H1 (cell line): ENCODE data around the gene SCN3A. TPM values are rescaled to one million over a fixed set of nuclear protein-coding genes. Genes with fewer than 3 reads are reported as not detected.

ENCODE experiments used
- CTCF ChIA-PET: fragments of 300-600 bp; sonication (Branson Sonifier 250); formaldehyde crosslinking; loops from one replicate; lab custom pipeline; 2021; ENCODE audit not compliant: partially characterized antibody; lab: Charles Lee
- POLR2A ChIA-PET: fragments of 300-600 bp; sonication (Branson Sonifier 250); formaldehyde crosslinking; loops from one replicate; lab custom pipeline; 2021; ENCODE audit warnings: inconsistent platforms; ENCODE audit not compliant: partially characterized antibody; lab: Charles Lee
- DNase-seq, 2 experiments: peaks; one replicate each; pipeline versions ENCODE4 v3.0.0 to v3.0.0-alpha.2; 2010 to 2022; ENCODE audit warnings: low spot score in 2 of 2, low read depth in 1 of 2, mixed read lengths in 1 of 2
- FAIRE-seq: peaks from 2 replicates; lab custom pipeline; 2011; peaks lifted over from hg19 to GRCh38; lab: Jason Lieb, UNC
- H2AFZ ChIP-seq: 2 replicates; pipeline ENCODE4 v1.8.1; 2012; ENCODE audit warnings: low read length, inconsistent platforms
- H2AK5ac ChIP-seq: 2 replicates; pipeline ENCODE4 v1.6.1; 2013; ENCODE audit warnings: low read depth, low read length
- H2BK120ac ChIP-seq: replicated peaks from 2 replicates; pipeline ENCODE3; 2013; ENCODE audit warnings: low read depth, low read length, inconsistent platforms
- H2BK12ac ChIP-seq: 2 replicates; pipeline ENCODE4 v1.6.1; 2013; ENCODE audit warnings: low read depth, low read length
- H2BK15ac ChIP-seq: 2 replicates; pipeline ENCODE4 v1.6.1; 2013; ENCODE audit warnings: low read length
- H2BK20ac ChIP-seq: 2 replicates; pipeline ENCODE4 v1.6.1; 2013; ENCODE audit warnings: low read length
- H2BK5ac ChIP-seq: 2 replicates; pipeline ENCODE4 v1.6.1; 2013; ENCODE audit warnings: low read depth, low read length
- H3K14ac ChIP-seq: 2 replicates; pipeline ENCODE4 v1.6.1; 2013; ENCODE audit warnings: inconsistent platforms; ENCODE audit not compliant: insufficient read length
- H3K18ac ChIP-seq: 2 replicates; pipeline ENCODE4 v1.6.1; 2013; ENCODE audit warnings: low read length; ENCODE audit errors: extremely low read depth
- H3K23ac ChIP-seq: 2 replicates; pipeline ENCODE4 v1.6.1; 2013; ENCODE audit warnings: inconsistent platforms; ENCODE audit not compliant: insufficient read length
- H3K23me2 ChIP-seq: 2 replicates; pipeline ENCODE4 v1.6.1; 2013; ENCODE audit warnings: low read depth, low read length
- H3K27ac ChIP-seq: 2 replicates; pipeline ENCODE4 v1.6.1; 2011; ENCODE audit warnings: low read depth, low read length, inconsistent platforms
- H3K27me3 ChIP-seq, 4 experiments: replicated peaks in 1 of 4; 1 replicate in 1 of 4; 2 replicates in 3 of 4; pipeline versions ENCODE4 v1.6.1 to v1.8.1; 2011 to 2013; ENCODE audit warnings: low read length in 3 of 4, mild to moderate bottlenecking in 3 of 4, inconsistent platforms in 2 of 4, mixed read lengths in 2 of 4, moderate library complexity in 1 of 4; ENCODE audit not compliant: control insufficient read depth in 3 of 4, insufficient read depth in 3 of 4; ENCODE audit errors: extremely low read depth in 1 of 4
- H3K36me3 ChIP-seq, 4 experiments: 2 replicates each; pipeline versions ENCODE4 v1.6.1 to v1.8.1; 2011 to 2013; ENCODE audit warnings: mild to moderate bottlenecking in 4 of 4, low read length in 3 of 4, moderate library complexity in 2 of 4, control low read depth in 1 of 4, inconsistent platforms in 1 of 4; ENCODE audit not compliant: insufficient read depth in 4 of 4, control insufficient read depth in 2 of 4
- H3K4ac ChIP-seq: replicated peaks from 2 replicates; pipeline ENCODE3; 2013; ENCODE audit warnings: low read length, low read depth, mixed read lengths, inconsistent platforms; ENCODE audit not compliant: insufficient read length
- H3K4me1 ChIP-seq, 4 experiments: replicated peaks in 1 of 4; 1 replicate in 1 of 4; 2 replicates in 3 of 4; pipeline versions ENCODE4 v1.6.1 to v1.8.1; 2011 to 2013; ENCODE audit warnings: low read length in 3 of 4, inconsistent platforms in 2 of 4, mixed read lengths in 1 of 4; ENCODE audit not compliant: insufficient read depth in 4 of 4, control insufficient read depth in 3 of 4
- H3K4me2 ChIP-seq, 2 experiments: 2 replicates each; pipeline versions ENCODE4 v1.6.1 to v1.8.1; 2011 to 2013; ENCODE audit warnings: low read depth in 2 of 2, low read length in 2 of 2, control low read depth in 1 of 2, inconsistent platforms in 1 of 2, mild to moderate bottlenecking in 1 of 2; ENCODE audit not compliant: insufficient read depth in 1 of 2
- H3K4me3 ChIP-seq, 4 experiments: fragments of 200-600, 300-600 bp in 1 of 4; sonication (generic), shearing (Covaris generic), sonication (Bioruptor Twin) in 1 of 4; 2 replicates each; pipeline versions ENCODE4 v1.5.1 to v1.8.1; 2011 to 2016; ENCODE audit warnings: low read length in 4 of 4, low read depth in 3 of 4, control low read depth in 2 of 4, inconsistent platforms in 2 of 4, mild to moderate bottlenecking in 2 of 4, mixed read lengths in 1 of 4, moderate library complexity in 1 of 4; ENCODE audit not compliant: insufficient read depth in 2 of 4; ENCODE audit errors: extremely low read depth in 1 of 4
- H3K56ac ChIP-seq: replicated peaks from 2 replicates; pipeline ENCODE3; 2013; ENCODE audit warnings: low read depth, mild to moderate bottlenecking, mixed read lengths, low read length, inconsistent platforms; ENCODE audit not compliant: insufficient read length
- H3K79me1 ChIP-seq: 2 replicates; pipeline ENCODE4 v1.6.1; 2013; ENCODE audit warnings: low read depth, low read length, control low read depth
- H3K79me2 ChIP-seq, 2 experiments: 2 replicates each; pipeline versions ENCODE4 v1.6.1 to v1.8.1; 2012 to 2013; ENCODE audit warnings: low read length in 2 of 2, mild to moderate bottlenecking in 2 of 2, inconsistent platforms in 1 of 2; ENCODE audit not compliant: insufficient read depth in 2 of 2, control insufficient read depth in 1 of 2
- H3K9ac ChIP-seq, 4 experiments: replicated peaks in 1 of 4; 1 replicate in 1 of 4; 2 replicates in 3 of 4; pipeline versions ENCODE4 v1.6.1 to v1.8.1; 2011 to 2013; ENCODE audit warnings: low read depth in 3 of 4, low read length in 3 of 4, control low read depth in 2 of 4, mild to moderate bottlenecking in 2 of 4, moderate library complexity in 2 of 4, inconsistent platforms in 1 of 4; ENCODE audit errors: extremely low read depth in 1 of 4
- H3K9me3 ChIP-seq, 2 experiments: 2 replicates each; pipeline versions ENCODE4 v1.6.1 to v1.8.1; 2012 to 2013; ENCODE audit warnings: mild to moderate bottlenecking in 2 of 2, moderate library complexity in 2 of 2, control low read depth in 1 of 2, inconsistent platforms in 1 of 2, low read depth in 1 of 2, low read length in 1 of 2, mixed read lengths in 1 of 2; ENCODE audit not compliant: insufficient read depth in 2 of 2
- H4K20me1 ChIP-seq, 2 experiments: replicated peaks in 1 of 2; 2 replicates each; pipeline versions ENCODE3 to v1.8.1; 2011 to 2013; ENCODE audit warnings: inconsistent platforms in 2 of 2, low read length in 2 of 2, mild to moderate bottlenecking in 1 of 2; ENCODE audit not compliant: insufficient read depth in 2 of 2, control insufficient read depth in 1 of 2
- H4K5ac ChIP-seq: 2 replicates; pipeline ENCODE4 v1.6.1; 2013; ENCODE audit warnings: low read length, low read depth, mixed read lengths, inconsistent platforms; ENCODE audit not compliant: insufficient read length
- H4K8ac ChIP-seq: 2 replicates; pipeline ENCODE4 v1.8.0; 2013; ENCODE audit warnings: mild to moderate bottlenecking, moderate library complexity, low read length, inconsistent platforms; ENCODE audit not compliant: insufficient read depth; ENCODE audit errors: extremely low read depth
- H4K91ac ChIP-seq: replicated peaks from 2 replicates; pipeline ENCODE3; 2013; ENCODE audit warnings: low read length, mixed read lengths, inconsistent platforms; ENCODE audit not compliant: insufficient read length
- CHD2 ChIP-seq: IDR thresholded peaks from 2 replicates; pipeline ENCODE4 v1.6.1; 2012; ENCODE audit warnings: low read length, improper control_type of control experiment
- GTF2F1 ChIP-seq: IDR thresholded peaks from 2 replicates; pipeline ENCODE4 v1.6.1; 2012; ENCODE audit warnings: low read depth, low read length, improper control_type of control experiment, borderline replicate concordance
- HDAC6 ChIP-seq: IDR thresholded peaks from one replicate; pipeline ENCODE4 v1.7.1; 2012; ENCODE audit warnings: low read depth, mild to moderate bottlenecking, inconsistent platforms, low read length, moderate library complexity
- JUND ChIP-seq: IDR thresholded peaks from 2 replicates; pipeline ENCODE4 v1.6.1; 2011; ENCODE audit warnings: mild to moderate bottlenecking, improper control_type of control experiment, low read length
- KDM5A ChIP-seq: fragments of 200-600 bp; IDR thresholded peaks from 2 replicates; pipeline ENCODE4 v1.7.1; 2012; ENCODE audit warnings: mild to moderate bottlenecking, low read length, inconsistent platforms, mixed read lengths
- NRF1 ChIP-seq: IDR thresholded peaks from 2 replicates; pipeline ENCODE4 v1.6.1; 2011; ENCODE audit warnings: mild to moderate bottlenecking, low read depth, low read length, improper control_type of control experiment
- POU5F1 ChIP-seq: IDR thresholded peaks from 2 replicates; pipeline ENCODE4 v1.6.1; 2011; ENCODE audit warnings: low read depth, mild to moderate bottlenecking, low read length, moderate library complexity
- RFX5 ChIP-seq: IDR thresholded peaks from 2 replicates; pipeline ENCODE4 v1.6.1; 2011; ENCODE audit warnings: low read depth, low read length, improper control_type of control experiment, borderline replicate concordance
- RXRA ChIP-seq: IDR thresholded peaks from 2 replicates; pipeline ENCODE4 v1.6.1; 2011; ENCODE audit warnings: low read depth, mild to moderate bottlenecking, low read length, moderate library complexity; ENCODE audit not compliant: insufficient read depth
- SRF ChIP-seq: IDR thresholded peaks from 2 replicates; pipeline ENCODE4 v1.6.1; 2011; ENCODE audit warnings: mild to moderate bottlenecking, low read depth, low read length, moderate library complexity
- ZNF274 ChIP-seq: IDR thresholded peaks from 2 replicates; pipeline ENCODE4 v1.7.0; 2012; ENCODE audit warnings: low read length, borderline replicate concordance; ENCODE audit errors: extremely low read depth
- WGBS, 2 experiments: shearing (Covaris generic) in 1 of 2; methylation state at CpG; one replicate each; pipeline versions ENCODE4 v1.1.6 to v1.1.7; 2013 to 2015; ENCODE audit warnings: low lambda C conversion rate in 2 of 2, mixed read lengths in 2 of 2, inconsistent platforms in 1 of 2, low coverage in 1 of 2, missing lambda C conversion rate in 1 of 2; ENCODE audit not compliant: insufficient replicate concordance in 2 of 2, insufficient coverage in 1 of 2, insufficient read length in 1 of 2; ENCODE audit errors: extremely low coverage in 1 of 2, missing lambda C conversion rate in 1 of 2; 5-methylcytosine and 5-hydroxymethylcytosine counted together
- polyA plus RNA-seq, 7 experiments: library from polyadenylated mRNA; depleted of rRNA in 3 of 7; stranded (reverse) in 5 of 7; unstranded in 2 of 7; fragments of >200 nt in 5 of 7; fragments of 200-250 nt in 2 of 7; gene quantifications; 1 replicate in 5 of 7; 2 replicates in 1 of 7; 4 replicates in 1 of 7; pipeline versions ENCODE4 v1.2.1 to v1.2.3, GENCODE V29; 2011 to 2013; ENCODE audit warnings: missing spikeins in 2 of 7, mixed read lengths in 2 of 7
- total RNA-seq: library from RNA; stranded (reverse); fragmentation: NEBNext Ultra II Directional; extraction: Animal tissue kit (Norgen Biotek cat#: 25700); gene quantifications from 2 replicates; pipeline ENCODE4 v1.2.1, GENCODE V29; 2021

Gene SCN3A
- total and polyA plus RNA-seq, 2 of the 8 experiments (the other 6 are each of a cell fraction or from before 2014, with no cell fraction given) = 0.02 TPM; not detected in 1

DNA sequence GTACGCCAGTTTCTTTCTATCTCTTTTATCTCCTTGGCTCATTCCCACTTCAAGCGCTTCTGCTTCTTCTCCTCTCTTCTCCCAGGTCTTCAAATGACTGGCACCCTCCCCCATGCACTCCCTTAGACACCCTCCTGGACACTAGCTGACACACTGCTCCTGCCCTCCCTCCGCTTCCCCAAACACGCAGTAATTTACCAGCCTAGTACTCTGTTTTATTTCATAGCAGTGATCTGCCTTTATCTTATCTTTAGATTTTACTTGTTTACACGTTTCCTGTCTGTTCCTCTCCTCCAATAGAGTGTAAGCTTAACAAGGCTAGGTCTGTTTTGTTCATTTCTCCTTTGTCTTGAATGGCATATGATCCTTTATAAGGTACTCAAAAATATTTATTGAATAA is 93.9 kb downstream of the SCN3A start:
- DNase-seq (no peak), FAIRE-seq (no peak)
- Histone ChIP-seq H4K5ac (no peak overlapping the region), H2BK12ac (no peak overlapping the region), H3K27me3 (no peaks in the 10 kb centered on the region), H2AK5ac (no peak overlapping the region), H3K79me1 (no peaks in the 10 kb centered on the region), H2BK120ac (no peak overlapping the region), H3K79me2 (no peaks in the 10 kb centered on the region), H3K23me2 (no peaks in the 10 kb centered on the region), H3K27ac (no peak overlapping the region), H3K56ac (no peak overlapping the region), H2BK5ac (no peak overlapping the region), H3K4ac (no peak overlapping the region), H4K8ac (no peak overlapping the region), H3K18ac (no peak overlapping the region), H3K9ac (no peak overlapping the region), H3K36me3 (no peaks in the 10 kb centered on the region), H3K4me1 (no peaks in the 10 kb centered on the region), H3K9me3 (no peaks in the 10 kb centered on the region), H4K20me1 (no peaks in the 10 kb centered on the region), H3K14ac (no peak overlapping the region), H3K4me2 (no peak overlapping the region)
- WGBS, 2 experiments = 73% methylated on average over 5 of the region's 5 CpGs; no CpG with 5 or more reads in 1 of the 2 experiments
- TF ChIP-seq KDM5A (no peak), RXRA (no peak), RFX5 (no peak), NRF1 (no peak), CHD2 (no peak), HDAC6 (no peak), SRF (no peak), ZNF274 (no peak), JUND (no peak), GTF2F1 (no peak), POU5F1 (no peak)
- TF ChIP-seq, all 59 proteins: peak for 0
- Histone ChIP-seq H3K23ac (no peak overlapping the region), H2AFZ (no peak overlapping the region), H4K91ac (no peak overlapping the region), H2BK20ac (no peak overlapping the region), H2BK15ac (no peak overlapping the region), H3K4me3 (no peak overlapping the region)
- CTCF ChIA-PET = interaction anchor here (0.6 kb wide), 1 partner anchor 97 kb away, joined by 5 read pairs; no protein-coding TSS in a partner anchor
- POLR2A ChIA-PET = no interaction called here
